Measurements from ENCODE around the gene MYO5B. TPM values are rescaled to one million over a fixed set of nuclear protein-coding genes. Genes with fewer than 3 reads are reported as not detected.

The MYO5B gene
- total RNA-seq, 1 experiment from 2014 or later: 31.6 TPM

GRCh38 chr18:50039746-50040145, 155.2 kb downstream of the MYO5B start:
- no peak overlapping the region for H3K4me3 ChIP-seq
- H3K9me3 ChIP-seq: no peaks in the 10 kb centered on the region
- no peak for DNase-seq
- no peaks in the 10 kb centered on the region for H3K36me3 ChIP-seq
- peaks cover 5% of the 10 kb centered on the region for H3K27me3 ChIP-seq

GRCh38 chr18:50038448-50038847, 156.5 kb downstream of the MYO5B start:
- H3K36me3 ChIP-seq: no peaks in the 10 kb centered on the region
- no peak overlapping the region for H3K4me3 ChIP-seq
- H3K9me3 ChIP-seq: no peaks in the 10 kb centered on the region
- peaks cover 5% of the 10 kb centered on the region for H3K27me3 ChIP-seq
- no peak for DNase-seq

- Histone ChIP-seq H3K9me3 (no peaks in the 10 kb centered on the region), H3K27me3 (no peaks in the 10 kb centered on the region), H3K36me3 (no peaks in the 10 kb centered on the region), H3K4me3 (no peak overlapping the region)
- no peak for DNase-seq
Measured at GRCh38 chr18:50034029-50034428, 160.9 kb downstream of the MYO5B start.

GRCh38 chr18:50033004-50033403, 161.9 kb downstream of the MYO5B start:
- Histone ChIP-seq H3K9me3 (no peaks in the 10 kb centered on the region), H3K36me3 (no peaks in the 10 kb centered on the region), H3K4me3 (no peak overlapping the region), H3K27me3 (no peaks in the 10 kb centered on the region)
- no peak for DNase-seq

GRCh38 chr18:50030146-50030545, 164.8 kb downstream of the MYO5B start:
- no peaks in the 10 kb centered on the region for H3K36me3 ChIP-seq
- H3K4me3 ChIP-seq: no peak overlapping the region
- no peak for DNase-seq
- H3K27me3 ChIP-seq: no peaks in the 10 kb centered on the region
- no peaks in the 10 kb centered on the region for H3K9me3 ChIP-seq

GRCh38 chr18:50027996-50028395, 167.0 kb downstream of the MYO5B start:
- Histone ChIP-seq H3K27me3 (no peaks in the 10 kb centered on the region), H3K4me3 (no peak overlapping the region), H3K9me3 (no peaks in the 10 kb centered on the region), H3K36me3 (no peaks in the 10 kb centered on the region)
- DNase-seq: no peak

GRCh38 chr18:50024466-50024865, 170.5 kb downstream of the MYO5B start:
- H3K4me3 ChIP-seq: no peak overlapping the region
- no peaks in the 10 kb centered on the region for H3K9me3 ChIP-seq
- no peak for DNase-seq
- no peaks in the 10 kb centered on the region for H3K36me3 ChIP-seq
- H3K27me3 ChIP-seq: no peaks in the 10 kb centered on the region

- H3K9me3 ChIP-seq: no peaks in the 10 kb centered on the region
- no peak for DNase-seq
- no peaks in the 10 kb centered on the region for H3K36me3 ChIP-seq
- no peaks in the 10 kb centered on the region for H3K27me3 ChIP-seq
- no peak overlapping the region for H3K4me3 ChIP-seq
Measured at GRCh38 chr18:50022985-50023384, 172.0 kb downstream of the MYO5B start.

GRCh38 chr18:50014606-50015005, 180.3 kb downstream of the MYO5B start:
- Histone ChIP-seq H3K27me3 (no peaks in the 10 kb centered on the region), H3K36me3 (no peaks in the 10 kb centered on the region), H3K9me3 (no peaks in the 10 kb centered on the region), H3K4me3 (no peak overlapping the region)
- DNase-seq: no peak

GRCh38 chr18:50013363-50014138, 181.4 kb downstream of the MYO5B start:
- no peak for DNase-seq
- Histone ChIP-seq H3K4me3 (no peak overlapping the region), H3K9me3 (no peaks in the 10 kb centered on the region), H3K27me3 (no peaks in the 10 kb centered on the region), H3K36me3 (no peaks in the 10 kb centered on the region)

GRCh38 chr18:50011813-50012435, 183.0 kb downstream of the MYO5B start:
- Histone ChIP-seq H3K27me3 (no peaks in the 10 kb centered on the region), H3K9me3 (no peaks in the 10 kb centered on the region), H3K4me3 (no peak overlapping the region), H3K36me3 (no peaks in the 10 kb centered on the region)
- DNase-seq: no peak

- DNase-seq: peak; percentile 14
Measured at GRCh38 chr18:50009773-50010335, 185.1 kb downstream of the MYO5B start.

GRCh38 chr18:50008306-50008705, 186.6 kb downstream of the MYO5B start:
- Histone ChIP-seq H3K4me3 (no peak overlapping the region), H3K36me3 (no peaks in the 10 kb centered on the region), H3K9me3 (no peaks in the 10 kb centered on the region), H3K27me3 (no peaks in the 10 kb centered on the region)
- no peak for DNase-seq

More at GRCh38 chr18:50009773-50010335, 185.1 kb downstream of the MYO5B start:
- Histone ChIP-seq H3K27me3 (no peaks in the 10 kb centered on the region), H3K36me3 (no peaks in the 10 kb centered on the region), H3K4me3 (no peak overlapping the region), H3K9me3 (no peaks in the 10 kb centered on the region)

- H3K36me3 ChIP-seq: no peaks in the 10 kb centered on the region
- no peak overlapping the region for H3K4me3 ChIP-seq
- no peaks in the 10 kb centered on the region for H3K9me3 ChIP-seq
- DNase-seq: no peak
- no peaks in the 10 kb centered on the region for H3K27me3 ChIP-seq
Measured at GRCh38 chr18:50006470-50007046, 188.4 kb downstream of the MYO5B start.

GRCh38 chr18:50004013-50004412, 190.9 kb downstream of the MYO5B start:
- Histone ChIP-seq H3K4me3 (no peak overlapping the region), H3K9me3 (no peaks in the 10 kb centered on the region), H3K27me3 (no peaks in the 10 kb centered on the region), H3K36me3 (no peaks in the 10 kb centered on the region)
- DNase-seq: no peak

GRCh38 chr18:50002781-50003180, 192.2 kb downstream of the MYO5B start:
- Histone ChIP-seq H3K9me3 (no peaks in the 10 kb centered on the region), H3K36me3 (no peaks in the 10 kb centered on the region), H3K27me3 (no peaks in the 10 kb centered on the region), H3K4me3 (no peak overlapping the region)
- no peak for DNase-seq

- H3K27me3 ChIP-seq: no peaks in the 10 kb centered on the region
- no peaks in the 10 kb centered on the region for H3K9me3 ChIP-seq
- H3K36me3 ChIP-seq: no peaks in the 10 kb centered on the region
- no peak overlapping the region for H3K4me3 ChIP-seq
- DNase-seq: no peak
Measured at GRCh38 chr18:50000227-50000626, 194.7 kb downstream of the MYO5B start.

All from MG63 (cell line).